Trophoblast cell (in vitro differentiated cells and primary cell): ENCODE data around the gene PAX2.

Source experiments
- DNase-seq, 2 donors: peaks; one replicate each; pipeline ENCODE4 v3.0.0-alpha.2; 2016
- H2AFZ ChIP-seq: 2 replicates; pipeline ENCODE4 v1.6.1; 2013; ENCODE audit warnings: low read length, moderate library complexity, mild to moderate bottlenecking; ENCODE audit not compliant: insufficient read depth, poor library complexity
- H2AK5ac ChIP-seq: 2 replicates; pipeline ENCODE4 v1.6.1; 2013; ENCODE audit warnings: mild to moderate bottlenecking, low read length
- H2BK120ac ChIP-seq: 2 replicates; pipeline ENCODE4 v1.6.1; 2013; ENCODE audit warnings: low read length, mild to moderate bottlenecking, moderate library complexity; ENCODE audit not compliant: insufficient read depth, poor library complexity
- H2BK12ac ChIP-seq: 2 replicates; pipeline ENCODE4 v1.6.1; 2013; ENCODE audit warnings: mild to moderate bottlenecking, low read length, moderate library complexity
- H2BK5ac ChIP-seq: 2 replicates; pipeline ENCODE4 v1.6.1; 2013; ENCODE audit warnings: low read length, low read depth, moderate library complexity, mild to moderate bottlenecking; ENCODE audit not compliant: poor library complexity
- H3K14ac ChIP-seq: 2 replicates; pipeline ENCODE4 v1.6.1; 2013; ENCODE audit warnings: mild to moderate bottlenecking, low read length
- H3K18ac ChIP-seq: 2 replicates; pipeline ENCODE4 v1.6.1; 2013; ENCODE audit warnings: mild to moderate bottlenecking, low read length
- H3K23ac ChIP-seq: 2 replicates; pipeline ENCODE4 v1.6.1; 2013; ENCODE audit warnings: low read length
- H3K27ac ChIP-seq: 2 replicates; pipeline ENCODE4 v1.5.1; 2013; ENCODE audit warnings: low read depth, mild to moderate bottlenecking, inconsistent platforms, low read length, moderate library complexity
- H3K27me3 ChIP-seq: 2 replicates; pipeline ENCODE4 v1.6.1; 2013; ENCODE audit warnings: inconsistent platforms, mild to moderate bottlenecking, low read length, moderate library complexity; ENCODE audit not compliant: insufficient read depth
- H3K36me3 ChIP-seq, 2 experiments: 1 replicate in 1 of 2; 2 replicates in 1 of 2; pipeline ENCODE4 v1.6.1; 2013; ENCODE audit warnings: low read length in 2 of 2, mild to moderate bottlenecking in 2 of 2, moderate library complexity in 1 of 2; ENCODE audit not compliant: insufficient read depth in 2 of 2, control insufficient read depth in 1 of 2
- H3K4ac ChIP-seq: 2 replicates; pipeline ENCODE4 v1.6.1; 2013; ENCODE audit warnings: low read depth, mild to moderate bottlenecking, low read length, moderate library complexity
- H3K4me1 ChIP-seq, 2 experiments: 1 replicate in 1 of 2; 2 replicates in 1 of 2; pipeline ENCODE4 v1.6.1; 2013; ENCODE audit warnings: low read length in 2 of 2, mild to moderate bottlenecking in 2 of 2, moderate library complexity in 1 of 2; ENCODE audit not compliant: insufficient read depth in 2 of 2, control insufficient read depth in 1 of 2
- H3K4me2 ChIP-seq: 2 replicates; pipeline ENCODE4 v1.6.1; 2013; ENCODE audit warnings: inconsistent platforms, mild to moderate bottlenecking, low read length, moderate library complexity
- H3K4me3 ChIP-seq: 2 replicates; pipeline ENCODE4 v1.5.1; 2013; ENCODE audit warnings: mild to moderate bottlenecking, low read depth, low read length, inconsistent platforms
- H3K79me1 ChIP-seq: one replicate; pipeline ENCODE4 v1.6.1; 2013; ENCODE audit warnings: low read length
- H3K79me2 ChIP-seq: 2 replicates; pipeline ENCODE4 v1.6.1; 2013; ENCODE audit warnings: low read length, mild to moderate bottlenecking; ENCODE audit not compliant: control insufficient read depth, insufficient read depth, poor library complexity
- H3K9ac ChIP-seq: 2 replicates; pipeline ENCODE4 v1.6.1; 2013; ENCODE audit warnings: mild to moderate bottlenecking, low read length
- H3K9me3 ChIP-seq: 2 replicates; pipeline ENCODE4 v1.6.1; 2013; ENCODE audit warnings: low read depth, mild to moderate bottlenecking, control low read depth, inconsistent platforms, low read length; ENCODE audit not compliant: insufficient read depth
- H4K12ac ChIP-seq: 2 replicates; pipeline ENCODE4 v1.6.1; 2013; ENCODE audit warnings: low read depth, mild to moderate bottlenecking, low read length, moderate library complexity
- H4K8ac ChIP-seq: 2 replicates; pipeline ENCODE4 v1.6.1; 2013; ENCODE audit warnings: low read depth, mild to moderate bottlenecking, low read length, moderate library complexity
- H4K91ac ChIP-seq: one replicate; pipeline ENCODE4 v1.6.1; 2013; ENCODE audit warnings: low read depth, mild to moderate bottlenecking, low read length, moderate library complexity
- WGBS: extraction: QIAGEN DNeasy Blood & Tissue Kit; methylation state at CpG from one replicate; pipeline ENCODE4 v1.1.7; 2013; ENCODE audit warnings: missing lambda C conversion rate; ENCODE audit not compliant: insufficient read length, insufficient coverage; ENCODE audit errors: extremely low coverage; 5-methylcytosine and 5-hydroxymethylcytosine counted together

PAX2 gene

DNA sequence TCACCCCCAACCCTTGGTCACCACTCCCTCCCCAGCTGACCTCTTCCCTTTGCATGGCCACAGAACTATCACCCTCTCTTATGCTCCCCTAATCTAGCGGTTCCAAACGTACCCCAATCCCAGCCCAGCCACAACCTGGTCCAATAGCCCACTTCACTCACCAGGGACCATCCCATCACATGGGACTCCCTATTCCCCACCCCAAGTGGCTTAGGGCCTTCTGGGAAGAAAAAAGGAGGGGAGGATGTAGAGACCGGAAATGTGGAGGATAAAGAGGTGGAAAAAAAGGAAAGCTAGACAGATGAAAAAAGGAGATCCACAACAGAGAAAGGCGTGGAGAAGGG, 30.3 kb upstream of the PAX2 start:
- Histone ChIP-seq H3K23ac (no peak overlapping the region), H3K79me2 (no peaks in the 10 kb centered on the region), H2BK5ac (no peak overlapping the region), H4K12ac (no peak overlapping the region), H2BK120ac (no peak overlapping the region), H4K91ac (no peak overlapping the region), H3K79me1 (no peaks in the 10 kb centered on the region), H3K27ac (no peak overlapping the region), H3K4me1 (peaks cover 3 to 5% of the 10 kb centered on the region in 2 experiments), H2AK5ac (no peak overlapping the region), H3K18ac (no peak overlapping the region), H3K9ac (no peak overlapping the region), H3K9me3 (peaks cover 7% of the 10 kb centered on the region), H3K14ac (no peak overlapping the region), H2BK12ac (no peak overlapping the region), H3K27me3 (peaks cover 73% of the 10 kb centered on the region), H3K4me2 (peak overlapping the region; percentile 49), H2AFZ (no peak overlapping the region), H3K4me3 (no peak overlapping the region), H3K36me3 (no peaks in the 10 kb centered on the region), H4K8ac (no peak overlapping the region), H3K4ac (no peak overlapping the region)
- DNase-seq: no peak
- no CpG with 5 or more reads among the region's 4 CpGs for WGBS

DNA sequence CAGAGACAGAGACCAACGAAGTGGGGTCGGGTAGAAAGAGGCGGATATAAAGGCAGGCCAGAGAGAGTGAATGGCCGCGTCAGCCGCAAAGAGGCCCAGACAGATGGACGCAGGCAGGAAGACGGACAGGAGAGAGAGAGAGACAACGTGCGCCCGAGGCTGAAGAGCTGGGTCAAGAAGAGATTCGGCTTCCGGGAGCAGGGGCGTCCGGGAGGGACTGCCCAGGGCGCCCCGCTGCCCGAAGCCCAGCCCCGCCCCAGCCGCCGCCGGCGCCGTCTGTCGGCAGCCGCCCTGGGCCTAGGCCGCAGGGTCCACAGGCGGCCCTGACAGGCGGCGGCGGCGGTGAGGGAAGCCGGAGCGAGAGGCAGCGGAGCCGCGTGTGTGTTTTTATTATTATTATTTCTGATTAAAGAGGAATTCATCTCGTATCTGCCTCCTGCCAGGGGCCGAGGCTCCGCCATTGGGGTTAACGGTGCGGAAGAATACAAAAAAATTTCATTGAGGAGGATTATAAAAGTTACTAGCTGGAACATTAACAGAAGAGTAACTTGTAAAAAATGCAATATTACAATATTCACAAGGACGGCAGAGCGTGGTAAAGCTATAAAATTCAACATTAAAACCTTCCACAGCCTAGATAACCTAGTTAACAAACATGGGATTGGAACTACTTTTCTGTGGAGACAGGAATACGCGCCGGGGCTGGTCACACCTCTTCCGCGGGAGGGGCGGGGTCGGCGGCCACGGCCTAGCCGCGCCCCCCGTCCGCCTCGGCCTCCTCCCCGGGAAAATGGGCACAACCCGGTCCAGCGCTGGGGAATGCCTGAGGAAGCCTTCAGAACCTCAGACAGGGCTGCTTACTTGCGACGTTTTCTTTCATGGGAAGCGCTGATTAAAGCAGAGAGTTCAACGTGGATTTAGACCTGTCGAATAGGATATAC, 29.7 kb upstream of the PAX2 start:
- no peak overlapping the region for H3K4me3 ChIP-seq
- no CpG with 5 or more reads among the region's 66 CpGs for WGBS
- peak overlapping the region; percentile 49 for H3K4me2 ChIP-seq

DNA sequence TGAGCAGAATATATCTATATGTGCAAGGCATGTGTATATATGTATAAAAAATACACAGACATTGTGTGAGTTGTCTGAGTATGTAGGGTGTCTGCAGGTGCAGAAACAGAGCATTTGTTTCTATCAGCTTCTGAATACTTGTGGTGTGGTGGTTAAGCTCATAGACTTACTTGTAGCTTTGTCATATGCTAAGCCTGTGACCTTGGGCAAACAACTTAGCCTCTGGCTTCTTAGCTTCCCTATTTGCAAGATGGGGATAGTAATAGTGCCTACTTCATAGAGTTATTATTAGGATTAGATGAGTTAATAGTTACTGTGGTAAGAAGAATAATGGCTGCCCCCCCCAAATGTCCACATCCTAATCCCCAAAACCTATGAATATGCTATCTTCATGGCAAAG, 28.2 kb upstream of the PAX2 start:
- H3K27me3 ChIP-seq: peaks cover 59% of the 10 kb centered on the region
- H3K36me3 ChIP-seq: no peaks in the 10 kb centered on the region
- H3K4me3 ChIP-seq: no peak overlapping the region
- no peak overlapping the region for H3K4ac ChIP-seq
- no peak overlapping the region for H3K14ac ChIP-seq
- H4K8ac ChIP-seq: no peak overlapping the region
- H2BK12ac ChIP-seq: no peak overlapping the region
- no peak overlapping the region for H4K12ac ChIP-seq
- H2BK120ac ChIP-seq: no peak overlapping the region
- no peaks in the 10 kb centered on the region for H3K79me2 ChIP-seq
- H3K4me1 ChIP-seq: peaks cover 2 to 3% of the 10 kb centered on the region in 2 experiments
- no peak overlapping the region for H3K9ac ChIP-seq
- H2AFZ ChIP-seq: no peak overlapping the region
- no peak overlapping the region for H3K27ac ChIP-seq
- DNase-seq: no peak
- no peak overlapping the region for H3K23ac ChIP-seq
- H4K91ac ChIP-seq: no peak overlapping the region
- H2BK5ac ChIP-seq: no peak overlapping the region
- H3K18ac ChIP-seq: no peak overlapping the region
- no peaks in the 10 kb centered on the region for H3K79me1 ChIP-seq
- H2AK5ac ChIP-seq: no peak overlapping the region
- peaks cover 7% of the 10 kb centered on the region for H3K9me3 ChIP-seq
- H3K4me2 ChIP-seq: no peak overlapping the region

More for the DNA sequence above, 29.7 kb upstream of the PAX2 start:
- Histone ChIP-seq H3K27me3 (peaks cover 69% of the 10 kb centered on the region), H3K9me3 (peaks cover 7% of the 10 kb centered on the region), H3K4me1 (peaks cover 2 to 3% of the 10 kb centered on the region in 2 experiments), H2AFZ (no peak overlapping the region), H3K79me2 (no peaks in the 10 kb centered on the region), H4K8ac (no peak overlapping the region), H3K9ac (no peak overlapping the region), H3K14ac (no peak overlapping the region), H2BK12ac (no peak overlapping the region), H2BK120ac (no peak overlapping the region), H2AK5ac (no peak overlapping the region), H4K91ac (no peak overlapping the region), H4K12ac (no peak overlapping the region), H3K18ac (no peak overlapping the region), H3K36me3 (no peaks in the 10 kb centered on the region), H3K79me1 (no peaks in the 10 kb centered on the region), H3K4ac (no peak overlapping the region), H2BK5ac (no peak overlapping the region), H3K23ac (no peak overlapping the region), H3K27ac (no peak overlapping the region)
- DNase-seq: peak in 1 of 2 donors; percentile 30

DNA sequence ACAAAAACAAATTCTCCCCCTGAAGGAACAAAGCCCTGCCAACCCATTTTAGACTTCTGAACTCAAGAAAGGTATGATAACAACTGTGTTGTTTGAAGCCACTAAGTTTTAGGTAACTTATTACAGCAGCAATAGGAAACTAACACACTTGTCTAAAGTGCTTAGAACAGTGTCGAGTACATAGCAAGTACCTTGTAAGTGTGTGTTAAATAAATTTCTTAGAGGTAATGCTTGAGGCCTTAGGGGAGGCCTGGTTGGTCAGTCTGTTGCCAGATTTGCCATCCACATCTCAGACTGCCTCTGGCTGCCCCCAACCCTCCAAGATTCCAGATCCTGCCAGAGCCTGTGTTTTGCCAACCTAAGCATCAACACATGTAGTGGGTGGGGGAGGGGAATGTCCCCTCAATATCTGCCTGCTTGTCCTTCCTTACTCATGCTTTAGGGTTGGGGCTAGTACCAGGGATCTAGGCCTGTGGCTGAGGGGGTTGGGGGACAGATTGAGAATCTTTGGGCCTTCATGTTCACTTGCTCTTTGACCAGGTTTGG, 27.1 kb upstream of the PAX2 start:
- no peaks in the 10 kb centered on the region for H3K36me3 ChIP-seq
- H3K27me3 ChIP-seq: peaks cover 56% of the 10 kb centered on the region
- no peak overlapping the region for H2BK5ac ChIP-seq
- H3K27ac ChIP-seq: no peak overlapping the region
- H3K14ac ChIP-seq: no peak overlapping the region
- H2AFZ ChIP-seq: no peak overlapping the region
- H3K4me2 ChIP-seq: no peak overlapping the region
- H3K79me2 ChIP-seq: no peaks in the 10 kb centered on the region
- no peak overlapping the region for H4K12ac ChIP-seq
- H2BK120ac ChIP-seq: no peak overlapping the region
- peaks cover 2 to 3% of the 10 kb centered on the region in 2 experiments for H3K4me1 ChIP-seq
- H2AK5ac ChIP-seq: no peak overlapping the region
- WGBS: no CpG with 5 or more reads among the region's 1 CpG
- no peak overlapping the region for H2BK12ac ChIP-seq
- H4K91ac ChIP-seq: no peak overlapping the region
- no peak overlapping the region for H3K9ac ChIP-seq
- H3K18ac ChIP-seq: no peak overlapping the region
- no peak overlapping the region for H3K23ac ChIP-seq
- H4K8ac ChIP-seq: no peak overlapping the region
- H3K9me3 ChIP-seq: peaks cover 3% of the 10 kb centered on the region
- no peak overlapping the region for H3K4me3 ChIP-seq
- H3K79me1 ChIP-seq: no peaks in the 10 kb centered on the region
- no peak overlapping the region for H3K4ac ChIP-seq
- DNase-seq: no peak
